Sigmoid colon (tissue), 7 donors: Measurements from ENCODE around the gene HECTD4. TPM values are rescaled to one million over a fixed set of nuclear protein-coding genes. Genes with fewer than 3 reads are reported as not detected.
"Not testable (repeated sequence)": the region's sequence is repeated elsewhere in the genome, so short reads cannot be mapped to it uniquely, and the experiment has no call there.

ENCODE experiments used
- DNase-seq: peaks from one replicate; pipeline ENCODE4 v3.0.0-alpha.2; 2019
- H3K27ac ChIP-seq, 4 donors: fragments of 200-600 bp; sonication (generic); one replicate each; pipeline ENCODE4 v1.5.1; 2016 to 2019; ENCODE audit warnings: mild to moderate bottlenecking in 1 of 4
- H3K27me3 ChIP-seq, 3 donors: fragments of 200-600 bp; sonication (generic); one replicate each; pipeline ENCODE4 v1.5.1; 2019; ENCODE audit warnings: mild to moderate bottlenecking in 1 of 3
- H3K36me3 ChIP-seq, 4 donors: fragments of 200-600 bp; sonication (generic); one replicate each; pipeline ENCODE4 v1.5.1; 2016 to 2019
- H3K4me1 ChIP-seq, 4 donors: fragments of 200-600 bp; sonication (generic); one replicate each; pipeline ENCODE4 v1.5.1; 2017 to 2019
- H3K4me3 ChIP-seq, 4 donors: fragments of 200-600 bp; sonication (generic); one replicate each; pipeline ENCODE4 v1.5.1; 2017 to 2019; ENCODE audit warnings: mild to moderate bottlenecking in 2 of 4, moderate library complexity in 1 of 4
- H3K9me3 ChIP-seq, 4 donors: fragments of 200-600 bp in 3 of 4; sonication (generic) in 3 of 4; one replicate each; pipeline versions ENCODE4 v1.5.1 to v1.6.1; 2013 to 2019
- CTCF ChIP-seq, 4 experiments: fragments of 450-650 bp in 3 of 4; fragments of 200-600 bp in 1 of 4; IDR thresholded peaks; one replicate each; pipeline ENCODE4 v1.5.1; 2016 to 2019; ENCODE audit warnings: antibody characterized with exemption in 4 of 4, mild to moderate bottlenecking in 3 of 4, moderate library complexity in 2 of 4
- EP300 ChIP-seq, 4 donors: sonication (generic); formaldehyde crosslinking; IDR thresholded peaks; one replicate each; pipeline ENCODE4 v1.6.1; 2017; ENCODE audit warnings: antibody characterized with exemption in 4 of 4
- POLR2A ChIP-seq, 2 donors: fragments of 450-650 bp; IDR thresholded peaks; one replicate each; pipeline ENCODE4 v1.6.1; 2016; ENCODE audit warnings: antibody characterized with exemption in 2 of 2, mild to moderate bottlenecking in 2 of 2, moderate library complexity in 2 of 2
- POLR2AphosphoS5 ChIP-seq, 4 donors: sonication (generic); formaldehyde crosslinking; IDR thresholded peaks; one replicate each; pipeline ENCODE4 v1.6.1; 2017; ENCODE audit warnings: antibody characterized with exemption in 4 of 4
- WGBS, 2 donors: extraction: QIAGEN DNeasy Blood & Tissue Kit; methylation state at CpG; one replicate each; pipeline ENCODE4 v1.1.7; 2013; 5-methylcytosine and 5-hydroxymethylcytosine counted together
- intact Hi-C: fragments of 100-400 bp; cut with DNase I; formaldehyde crosslinking; loops from one replicate; pipeline ENCODE4 v1.15.1; 2023
- polyA plus RNA-seq, 3 donors: library from polyadenylated mRNA; stranded (reverse); fragments of 200-250 nt; gene quantifications; one replicate each; pipeline ENCODE4 v1.2.3, GENCODE V29; 2013
- total RNA-seq, 4 donors: library from RNA; depleted of rRNA; stranded (reverse); fragments of >200 nt; gene quantifications; one replicate each; pipeline ENCODE4 v1.1.0, GENCODE V29; 2016
- donor health status: healthy with polysubstance abuse.
- donor health status: Bipolar disorder and iron deficiency.
- donor health status: healthy.

Gene HECTD4
- total and polyA plus RNA-seq, 7 donors, result 5.4 to 64.8 (median 26.0) TPM

DNA sequence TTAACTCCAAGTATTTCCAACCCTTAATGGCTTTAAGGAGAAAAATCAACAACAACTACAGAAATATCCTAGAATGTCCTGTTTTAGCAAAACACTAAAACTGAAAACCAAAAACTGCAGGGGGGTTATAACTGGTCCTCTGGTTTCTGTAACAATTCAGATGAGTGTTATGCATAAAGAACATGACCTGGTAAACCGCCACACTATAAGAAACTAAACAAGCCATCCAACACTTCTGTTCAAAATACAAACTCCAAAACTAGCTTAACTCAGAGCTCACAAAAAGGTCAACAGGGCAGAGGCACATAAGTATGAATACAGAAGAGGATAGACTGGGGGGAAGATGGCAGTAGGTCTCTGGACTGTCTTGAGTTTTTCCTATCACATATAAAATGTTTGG is 38.0 kb downstream of the HECTD4 start:
- no peaks in the 10 kb centered on the region for H3K27me3 ChIP-seq
- peaks cover 0 to 70% (median 19%) of the 10 kb centered on the region in 4 donors for H3K4me1 ChIP-seq
- H3K4me3 ChIP-seq, result no peak overlapping the region
- intact Hi-C loops, result no loop called here
- no peak for DNase-seq
- no peaks in the 10 kb centered on the region for H3K36me3 ChIP-seq
- no peak overlapping the region for H3K27ac ChIP-seq
- TF ChIP-seq CTCF (IDR thresholded peaks at IDR 0.05), result no peak
- no peak for TF ChIP-seq POLR2AphosphoS5 (IDR thresholded peaks at IDR 0.05)
- TF ChIP-seq EP300 (IDR thresholded peaks at IDR 0.05), result no peak
- TF ChIP-seq POLR2A (IDR thresholded peaks at IDR 0.05), result no peak
- H3K9me3 ChIP-seq, result no peaks in the 10 kb centered on the region
- WGBS, 2 donors, result 91 to 94% methylated on average over 1 of the region's 1 CpG

DNA sequence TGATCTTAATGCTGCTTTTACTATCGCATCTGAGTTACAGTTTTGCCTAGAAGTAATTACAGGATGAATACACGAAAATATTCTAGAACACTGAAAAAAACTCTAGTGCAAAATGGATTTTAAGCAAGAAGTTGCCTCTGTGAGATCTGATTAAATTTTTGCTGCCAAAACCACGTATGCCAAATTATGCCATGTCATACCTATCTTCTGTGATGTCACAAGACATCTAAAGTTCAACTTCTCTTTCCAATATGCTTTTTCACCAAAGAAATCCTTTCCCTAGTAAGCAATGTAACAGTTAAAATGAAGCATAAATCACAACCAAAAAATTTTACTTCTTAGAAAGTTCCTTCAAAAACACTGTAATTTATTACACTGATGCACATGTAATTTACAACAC is 39.6 kb downstream of the HECTD4 start:
- intact Hi-C loops, result no loop called here
- no peak for TF ChIP-seq POLR2A (IDR thresholded peaks at IDR 0.05)
- TF ChIP-seq POLR2AphosphoS5 (IDR thresholded peaks at IDR 0.05), result no peak
- no peak for TF ChIP-seq CTCF (IDR thresholded peaks at IDR 0.05)
- no peak for TF ChIP-seq EP300 (IDR thresholded peaks at IDR 0.05)
- H3K27ac ChIP-seq, result no peak overlapping the region

DNA sequence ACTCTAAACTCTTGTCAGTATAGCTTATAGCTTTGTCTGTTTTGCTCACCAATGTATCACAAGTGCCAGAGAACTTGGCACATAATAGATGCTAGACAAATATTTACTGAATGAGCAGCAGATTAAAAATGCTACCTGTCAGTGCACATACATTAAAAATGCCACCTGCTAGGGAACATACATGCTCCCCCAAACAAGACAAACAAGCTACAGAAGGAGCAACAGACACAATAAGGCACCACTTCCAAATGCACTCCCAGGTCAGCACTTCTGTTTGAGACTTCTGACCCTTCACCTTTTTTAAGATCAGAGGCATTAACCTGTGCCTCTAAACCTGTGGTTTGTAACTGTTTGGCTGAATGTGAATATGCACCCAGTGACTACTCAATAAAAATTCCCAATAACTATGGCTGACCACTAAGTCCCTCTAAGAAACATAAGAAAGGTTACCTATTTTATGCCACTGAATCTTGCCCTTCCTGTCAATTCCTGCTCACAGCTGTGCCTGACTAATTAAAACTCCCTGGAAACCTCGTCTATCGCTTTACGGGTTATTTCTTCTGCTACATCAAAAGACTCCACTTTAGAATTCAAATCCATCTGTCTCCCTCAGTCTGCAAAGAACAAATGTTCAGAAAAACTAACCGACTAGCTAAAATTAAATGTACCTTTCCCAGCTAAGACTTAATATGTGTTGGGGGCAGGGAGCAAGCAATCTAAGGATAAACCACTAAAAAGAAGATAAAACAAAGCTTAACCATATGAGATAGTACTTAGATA is 41.0 kb downstream of the HECTD4 start:
- WGBS, 2 donors, result 22 to 66% methylated on average over 4 of the region's 4 CpGs
- Histone ChIP-seq H3K4me1 (peaks cover 0 to 45% (median 15%) of the 10 kb centered on the region in 4 donors), H3K4me3 (no peak overlapping the region), H3K36me3 (no peaks in the 10 kb centered on the region), H3K27ac (no peak overlapping the region), H3K27me3 (no peaks in the 10 kb centered on the region), H3K9me3 (no peaks in the 10 kb centered on the region)
- no peak for TF ChIP-seq CTCF (IDR thresholded peaks at IDR 0.05)
- no peak for TF ChIP-seq POLR2A (IDR thresholded peaks at IDR 0.05)
- TF ChIP-seq EP300 (IDR thresholded peaks at IDR 0.05), result no peak
- intact Hi-C loops, result no loop called here
- DNase-seq, result no peak

More for the DNA sequence above, 39.6 kb downstream of the HECTD4 start:
- Histone ChIP-seq H3K27me3 (no peaks in the 10 kb centered on the region), H3K4me3 (no peak overlapping the region), H3K4me1 (peaks cover 0 to 58% (median 19%) of the 10 kb centered on the region in 4 donors), H3K9me3 (no peaks in the 10 kb centered on the region), H3K36me3 (no peaks in the 10 kb centered on the region)
- 79 to 87% methylated on average over 3 of the region's 3 CpGs for WGBS, 2 donors
- no peak for DNase-seq

GRCh38 chr12:112340230-112340629 is 42.0 kb downstream of the HECTD4 start:
- no peaks in the 10 kb centered on the region for H3K27me3 ChIP-seq
- H3K27ac ChIP-seq, result no peak overlapping the region
- H3K4me1 ChIP-seq, result peaks cover 0 to 40% (median 14%) of the 10 kb centered on the region in 4 donors
- H3K9me3 ChIP-seq, result no peaks in the 10 kb centered on the region
- WGBS, 2 donors, result 85 to 89% methylated on average over 3 of the region's 3 CpGs
- H3K4me3 ChIP-seq, result no peak overlapping the region
- intact Hi-C loops, result no loop called here
- H3K36me3 ChIP-seq, result no peaks in the 10 kb centered on the region
- no peak for DNase-seq
- TF ChIP-seq CTCF (IDR thresholded peaks at IDR 0.05), result no peak
- TF ChIP-seq POLR2A (IDR thresholded peaks at IDR 0.05), result no peak
- no peak for TF ChIP-seq POLR2AphosphoS5 (IDR thresholded peaks at IDR 0.05)
- no peak for TF ChIP-seq EP300 (IDR thresholded peaks at IDR 0.05)

- H3K9me3 ChIP-seq, H3K27ac ChIP-seq, intact Hi-C loops, H3K4me3 ChIP-seq, DNase-seq, H3K36me3 ChIP-seq, H3K27me3 ChIP-seq: not testable (repeated sequence)
- H3K4me1 ChIP-seq, result peaks cover 0 to 25% (median 9%) of the 10 kb centered on the region in 4 donors
- WGBS, 2 donors, result 97% methylated on average over 1 of the region's 1 CpG
Observed at GRCh38 chr12:112334999-112335398, 47.2 kb downstream of the HECTD4 start.
